Duodenal mucosa (tissue), 2 donors: ENCODE measurements around the gene UBA3.

ENCODE experiments used
- H3K27ac ChIP-seq: one replicate; pipeline ENCODE4 v1.7.0; 2013; ENCODE audit warnings: low read depth, low read length
- H3K27me3 ChIP-seq, 2 donors: one replicate each; pipeline ENCODE4 v1.7.0; 2013; ENCODE audit warnings: low read length in 2 of 2, control low read depth in 1 of 2; ENCODE audit not compliant: insufficient read depth in 2 of 2, control insufficient read depth in 1 of 2
- H3K36me3 ChIP-seq, 2 donors: one replicate each; pipeline ENCODE4 v1.7.0; 2013; ENCODE audit warnings: low read length in 2 of 2, control low read depth in 1 of 2; ENCODE audit not compliant: insufficient read depth in 2 of 2, control insufficient read depth in 1 of 2
- H3K4me1 ChIP-seq, 2 donors: one replicate each; pipeline ENCODE4 v1.7.0; 2013; ENCODE audit warnings: low read length in 2 of 2, control low read depth in 1 of 2; ENCODE audit not compliant: insufficient read depth in 2 of 2, control insufficient read depth in 1 of 2
- H3K4me3 ChIP-seq, 2 donors: one replicate each; pipeline ENCODE4 v1.7.0; 2013; ENCODE audit warnings: low read length in 2 of 2, low read depth in 1 of 2
- H3K9ac ChIP-seq, 2 donors: one replicate each; pipeline ENCODE4 v1.7.0; 2013; ENCODE audit warnings: low read length in 2 of 2, low read depth in 1 of 2
- H3K9me3 ChIP-seq, 2 donors: one replicate each; pipeline ENCODE4 v1.7.0; 2013; ENCODE audit warnings: low read length in 2 of 2, control low read depth in 1 of 2; ENCODE audit not compliant: control insufficient read depth in 1 of 2

The UBA3 gene

GRCh38 chr3:69005071-69005790 is 74.9 kb downstream of the UBA3 start:
- no peak overlapping the region for H3K4me3 ChIP-seq
- H3K27ac ChIP-seq: no peak overlapping the region
- H3K9me3 ChIP-seq: no peaks in the 10 kb centered on the region
- H3K27me3 ChIP-seq: no peaks in the 10 kb centered on the region
- no peak overlapping the region for H3K9ac ChIP-seq
- H3K36me3 ChIP-seq: peaks cover 19 to 32% of the 10 kb centered on the region in 2 donors
- no peaks in the 10 kb centered on the region for H3K4me1 ChIP-seq
